HEK293 (cell line): ENCODE results near the gene NLK.

Experiments used
- EGR2 ChIP-seq: fragments of 450-650 bp; formaldehyde crosslinking; IDR thresholded peaks from 2 replicates; pipeline ENCODE4 v1.5.1; 2016; ENCODE audit warnings: low read depth, missing biosample characterization, missing genetic modification characterization
- GLIS1 ChIP-seq: fragments of 450-650 bp; formaldehyde crosslinking; IDR thresholded peaks from 2 replicates; pipeline ENCODE4 v1.5.1; 2016; ENCODE audit warnings: missing biosample characterization, missing genetic modification characterization
- GLIS2 ChIP-seq: fragments of 450-650 bp; formaldehyde crosslinking; IDR thresholded peaks from 2 replicates; pipeline ENCODE4 v1.5.1; 2016; ENCODE audit warnings: missing biosample characterization, missing genetic modification characterization
- KLF16 ChIP-seq: fragments of 450-650 bp; formaldehyde crosslinking; IDR thresholded peaks from 2 replicates; pipeline ENCODE4 v1.5.1; 2017; ENCODE audit warnings: missing biosample characterization, missing genetic modification characterization
- KLF8 ChIP-seq: fragments of 450-650 bp; formaldehyde crosslinking; IDR thresholded peaks from 2 replicates; pipeline ENCODE4 v1.5.1; 2016; ENCODE audit warnings: missing biosample characterization, missing genetic modification characterization
- KLF9 ChIP-seq: fragments of 450-650 bp; formaldehyde crosslinking; IDR thresholded peaks from 2 replicates; pipeline ENCODE4 v1.5.1; 2016; ENCODE audit warnings: missing biosample characterization, missing genetic modification characterization, low read depth
- OVOL3 ChIP-seq: fragments of 450-650 bp; formaldehyde crosslinking; IDR thresholded peaks from 2 replicates; pipeline ENCODE4 v1.5.1; 2016; ENCODE audit warnings: missing biosample characterization, missing genetic modification characterization
- SCRT2 ChIP-seq: fragments of 450-650 bp; formaldehyde crosslinking; IDR thresholded peaks from 2 replicates; pipeline ENCODE4 v1.5.1; 2016; ENCODE audit warnings: missing biosample characterization, missing genetic modification characterization
- SP2 ChIP-seq: fragments of 450-650 bp; formaldehyde crosslinking; IDR thresholded peaks from 2 replicates; pipeline ENCODE4 v1.5.1; 2016; ENCODE audit warnings: missing biosample characterization, missing genetic modification characterization
- SP3 ChIP-seq: fragments of 450-650 bp; formaldehyde crosslinking; IDR thresholded peaks from 2 replicates; pipeline ENCODE4 v1.5.1; 2016; ENCODE audit warnings: missing biosample characterization, missing genetic modification characterization
- ZBTB20 ChIP-seq: fragments of 450-650 bp; formaldehyde crosslinking; IDR thresholded peaks from 2 replicates; pipeline ENCODE4 v1.5.1; 2016; ENCODE audit warnings: missing biosample characterization, missing genetic modification characterization
- ZEB2 ChIP-seq: fragments of 450-650 bp; formaldehyde crosslinking; IDR thresholded peaks from 2 replicates; pipeline ENCODE4 v1.5.1; 2016; ENCODE audit warnings: missing biosample characterization, missing genetic modification characterization
- ZNF221 ChIP-seq: fragments of 450-650 bp; formaldehyde crosslinking; IDR thresholded peaks from 2 replicates; pipeline ENCODE4 v1.5.1; 2017; ENCODE audit warnings: missing biosample characterization, missing genetic modification characterization, borderline replicate concordance
- ZNF24 ChIP-seq: fragments of 450-650 bp; formaldehyde crosslinking; IDR thresholded peaks from 2 replicates; pipeline ENCODE4 v1.5.1; 2016; ENCODE audit warnings: missing biosample characterization, missing genetic modification characterization
- ZNF391 ChIP-seq: fragments of 450-650 bp; formaldehyde crosslinking; IDR thresholded peaks from 2 replicates; pipeline ENCODE4 v1.5.1; 2016; ENCODE audit warnings: low read depth, missing biosample characterization, missing genetic modification characterization, borderline replicate concordance
- ZNF48 ChIP-seq: fragments of 450-650 bp; formaldehyde crosslinking; IDR thresholded peaks from 2 replicates; pipeline ENCODE4 v1.5.1; 2016; ENCODE audit warnings: missing biosample characterization, missing genetic modification characterization
- ZNF585B ChIP-seq: fragments of 450-650 bp; formaldehyde crosslinking; IDR thresholded peaks from 2 replicates; pipeline ENCODE4 v1.5.1; 2016; ENCODE audit warnings: missing biosample characterization, missing genetic modification characterization
- ZNF629 ChIP-seq: fragments of 450-650 bp; formaldehyde crosslinking; IDR thresholded peaks from 2 replicates; pipeline ENCODE4 v1.5.1; 2017; ENCODE audit warnings: missing biosample characterization, missing genetic modification characterization
- ZNF777 ChIP-seq: fragments of 450-650 bp; formaldehyde crosslinking; IDR thresholded peaks from 2 replicates; pipeline ENCODE4 v1.5.1; 2017; ENCODE audit warnings: missing biosample characterization, missing genetic modification characterization, borderline replicate concordance
- TF ChIP-seq, protein P1 (sequence below): fragments of 450-650 bp; formaldehyde crosslinking; IDR thresholded peaks from 2 replicates; pipeline ENCODE4 v1.5.1; 2016; ENCODE audit warnings: missing biosample characterization, missing genetic modification characterization
- TF ChIP-seq, protein P2 (sequence below): fragments of 450-650 bp; formaldehyde crosslinking; IDR thresholded peaks from 2 replicates; pipeline ENCODE4 v1.5.1; 2016; ENCODE audit warnings: missing biosample characterization, missing genetic modification characterization
- TF ChIP-seq, protein P3 (sequence below): fragments of 450-650 bp; formaldehyde crosslinking; IDR thresholded peaks from 2 replicates; pipeline ENCODE4 v1.5.1; 2016; ENCODE audit warnings: missing biosample characterization, missing genetic modification characterization, low read depth
- TF ChIP-seq, protein P4 (sequence below): fragments of 450-650 bp; formaldehyde crosslinking; IDR thresholded peaks from 2 replicates; pipeline ENCODE4 v1.5.1; 2017; ENCODE audit warnings: missing biosample characterization, missing genetic modification characterization
- TF ChIP-seq, protein P5 (sequence below): sonication (generic); formaldehyde crosslinking; IDR thresholded peaks from 2 replicates; pipeline ENCODE4 v1.8.1; 2022; ENCODE audit warnings: mild to moderate bottlenecking, moderate library complexity, missing genetic modification reagents
- TF ChIP-seq, protein P6 (sequence below): fragments of 450-650 bp; formaldehyde crosslinking; IDR thresholded peaks from 2 replicates; pipeline ENCODE4 v1.5.1; 2016; ENCODE audit warnings: missing biosample characterization, missing genetic modification characterization
- TF ChIP-seq, protein P7 (sequence below): fragments of 450-650 bp; formaldehyde crosslinking; IDR thresholded peaks from 2 replicates; pipeline ENCODE4 v1.5.1; 2016; ENCODE audit warnings: missing biosample characterization, missing genetic modification characterization

NLK gene

DNA sequence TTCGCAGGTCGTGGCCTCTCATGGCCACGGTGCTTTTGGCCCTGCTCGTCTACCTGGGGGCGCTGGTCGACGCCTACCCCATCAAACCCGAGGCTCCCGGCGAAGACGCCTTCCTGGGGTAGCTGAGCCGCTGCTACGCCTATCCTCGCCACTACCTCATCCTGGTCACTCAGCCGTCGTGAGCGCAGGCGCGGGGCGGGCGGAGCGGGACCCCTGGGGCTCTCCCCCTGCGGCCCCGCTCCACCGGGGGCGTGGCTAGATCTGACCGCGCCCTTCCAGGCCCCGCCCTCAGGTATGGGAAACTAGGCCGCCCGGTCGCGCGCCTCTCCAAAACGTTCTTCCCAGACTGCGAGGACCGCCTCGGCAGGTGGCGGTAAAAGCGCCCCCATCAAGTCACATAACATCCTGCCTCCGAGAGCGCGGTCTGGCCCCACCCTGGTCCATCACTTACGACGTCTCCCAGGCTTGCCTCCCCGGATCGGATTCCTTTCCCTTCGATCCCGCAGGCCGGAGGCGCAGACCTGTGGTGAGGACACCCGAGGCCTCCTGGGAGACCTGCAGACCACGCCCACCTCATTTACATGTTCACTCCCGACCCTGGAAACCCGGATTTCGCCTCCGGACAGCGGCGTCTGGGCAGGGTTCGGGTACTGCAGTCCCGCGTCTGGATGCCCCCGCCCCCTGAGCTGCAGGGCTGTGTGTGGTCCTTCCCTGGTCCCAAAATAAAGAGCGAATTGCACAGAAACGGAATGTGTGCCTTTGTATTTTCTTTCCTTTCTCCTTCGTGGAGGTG, 185.0 kb downstream of the NLK start (continued):
- TF ChIP-seq, protein P1, sequence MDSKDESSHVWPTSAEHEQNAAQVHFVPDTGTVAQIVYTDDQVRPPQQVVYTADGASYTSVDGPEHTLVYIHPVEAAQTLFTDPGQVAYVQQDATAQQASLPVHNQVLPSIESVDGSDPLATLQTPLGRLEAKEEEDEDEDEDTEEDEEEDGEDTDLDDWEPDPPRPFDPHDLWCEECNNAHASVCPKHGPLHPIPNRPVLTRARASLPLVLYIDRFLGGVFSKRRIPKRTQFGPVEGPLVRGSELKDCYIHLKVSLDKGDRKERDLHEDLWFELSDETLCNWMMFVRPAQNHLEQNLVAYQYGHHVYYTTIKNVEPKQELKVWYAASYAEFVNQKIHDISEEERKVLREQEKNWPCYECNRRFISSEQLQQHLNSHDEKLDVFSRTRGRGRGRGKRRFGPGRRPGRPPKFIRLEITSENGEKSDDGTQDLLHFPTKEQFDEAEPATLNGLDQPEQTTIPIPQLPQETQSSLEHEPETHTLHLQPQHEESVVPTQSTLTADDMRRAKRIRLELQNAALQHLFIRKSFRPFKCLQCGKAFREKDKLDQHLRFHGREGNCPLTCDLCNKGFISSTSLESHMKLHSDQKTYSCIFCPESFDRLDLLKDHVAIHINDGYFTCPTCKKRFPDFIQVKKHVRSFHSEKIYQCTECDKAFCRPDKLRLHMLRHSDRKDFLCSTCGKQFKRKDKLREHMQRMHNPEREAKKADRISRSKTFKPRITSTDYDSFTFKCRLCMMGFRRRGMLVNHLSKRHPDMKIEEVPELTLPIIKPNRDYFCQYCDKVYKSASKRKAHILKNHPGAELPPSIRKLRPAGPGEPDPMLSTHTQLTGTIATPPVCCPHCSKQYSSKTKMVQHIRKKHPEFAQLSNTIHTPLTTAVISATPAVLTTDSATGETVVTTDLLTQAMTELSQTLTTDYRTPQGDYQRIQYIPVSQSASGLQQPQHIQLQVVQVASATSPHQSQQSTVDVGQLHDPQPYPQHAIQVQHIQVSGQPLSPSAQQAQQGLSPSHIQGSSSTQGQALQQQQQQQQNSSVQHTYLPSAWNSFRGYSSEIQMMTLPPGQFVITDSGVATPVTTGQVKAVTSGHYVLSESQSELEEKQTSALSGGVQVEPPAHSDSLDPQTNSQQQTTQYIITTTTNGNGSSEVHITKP (tag by site-specific recombination): 0 out of 2 replicates have a peak, but pooled peaks have one; percentile 28
- TF ChIP-seq OVOL3 (tag by site-specific recombination) (0 out of 2 replicates have a peak, but pooled peaks have one; percentile 39), GLIS1 (peak; percentile 96), SP2 (tag by site-specific recombination) (peak; percentile 65), GLIS2 (tag by site-specific recombination) (peak; percentile 91), SP3 (tag by site-specific recombination) (peak; percentile 81), ZNF48 (tag by site-specific recombination) (no peak), ZBTB20 (tag by site-specific recombination) (peak; percentile 26; the same call in 1 of the 2 replicates), SCRT2 (tag by site-specific recombination) (0 out of 2 replicates have a peak, but pooled peaks have one; percentile 56), KLF8 (peak; percentile 86), ZNF391 (tag by site-specific recombination) (peak; percentile 31; the same call in 1 of the 2 replicates), KLF9 (tag by site-specific recombination) (peak; percentile 73), ZNF585B (tag by site-specific recombination) (no peak), EGR2 (tag by site-specific recombination) (no peak), ZNF24 (tag by site-specific recombination) (peak; percentile 73; the same call in 1 of the 2 replicates), ZEB2 (tag by site-specific recombination) (peak; percentile 89), ZNF777 (tag by site-specific recombination) (no peak), KLF16 (no peak), ZNF221 (tag by site-specific recombination) (no peak), ZNF629 (tag by site-specific recombination) (peak; percentile 58; the same call in 1 of the 2 replicates)
- TF ChIP-seq, protein P2, sequence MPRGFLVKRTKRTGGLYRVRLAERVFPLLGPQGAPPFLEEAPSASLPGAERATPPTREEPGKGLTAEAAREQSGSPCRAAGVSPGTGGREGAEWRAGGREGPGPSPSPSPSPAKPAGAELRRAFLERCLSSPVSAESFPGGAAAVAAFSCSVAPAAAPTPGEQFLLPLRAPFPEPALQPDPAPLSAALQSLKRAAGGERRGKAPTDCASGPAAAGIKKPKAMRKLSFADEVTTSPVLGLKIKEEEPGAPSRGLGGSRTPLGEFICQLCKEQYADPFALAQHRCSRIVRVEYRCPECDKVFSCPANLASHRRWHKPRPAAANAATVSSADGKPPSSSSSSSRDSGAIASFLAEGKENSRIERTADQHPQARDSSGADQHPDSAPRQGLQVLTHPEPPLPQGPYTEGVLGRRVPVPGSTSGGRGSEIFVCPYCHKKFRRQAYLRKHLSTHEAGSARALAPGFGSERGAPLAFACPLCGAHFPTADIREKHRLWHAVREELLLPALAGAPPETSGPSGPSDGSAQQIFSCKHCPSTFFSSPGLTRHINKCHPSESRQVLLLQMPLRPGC (tag by site-specific recombination): no peak
- TF ChIP-seq, protein P3, sequence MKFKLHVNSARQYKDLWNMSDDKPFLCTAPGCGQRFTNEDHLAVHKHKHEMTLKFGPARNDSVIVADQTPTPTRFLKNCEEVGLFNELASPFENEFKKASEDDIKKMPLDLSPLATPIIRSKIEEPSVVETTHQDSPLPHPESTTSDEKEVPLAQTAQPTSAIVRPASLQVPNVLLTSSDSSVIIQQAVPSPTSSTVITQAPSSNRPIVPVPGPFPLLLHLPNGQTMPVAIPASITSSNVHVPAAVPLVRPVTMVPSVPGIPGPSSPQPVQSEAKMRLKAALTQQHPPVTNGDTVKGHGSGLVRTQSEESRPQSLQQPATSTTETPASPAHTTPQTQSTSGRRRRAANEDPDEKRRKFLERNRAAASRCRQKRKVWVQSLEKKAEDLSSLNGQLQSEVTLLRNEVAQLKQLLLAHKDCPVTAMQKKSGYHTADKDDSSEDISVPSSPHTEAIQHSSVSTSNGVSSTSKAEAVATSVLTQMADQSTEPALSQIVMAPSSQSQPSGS (tag by site-specific recombination): no peak
- TF ChIP-seq, protein P4, sequence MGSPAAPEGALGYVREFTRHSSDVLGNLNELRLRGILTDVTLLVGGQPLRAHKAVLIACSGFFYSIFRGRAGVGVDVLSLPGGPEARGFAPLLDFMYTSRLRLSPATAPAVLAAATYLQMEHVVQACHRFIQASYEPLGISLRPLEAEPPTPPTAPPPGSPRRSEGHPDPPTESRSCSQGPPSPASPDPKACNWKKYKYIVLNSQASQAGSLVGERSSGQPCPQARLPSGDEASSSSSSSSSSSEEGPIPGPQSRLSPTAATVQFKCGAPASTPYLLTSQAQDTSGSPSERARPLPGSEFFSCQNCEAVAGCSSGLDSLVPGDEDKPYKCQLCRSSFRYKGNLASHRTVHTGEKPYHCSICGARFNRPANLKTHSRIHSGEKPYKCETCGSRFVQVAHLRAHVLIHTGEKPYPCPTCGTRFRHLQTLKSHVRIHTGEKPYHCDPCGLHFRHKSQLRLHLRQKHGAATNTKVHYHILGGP (tag by site-specific recombination): no peak
- TF ChIP-seq, protein P5, sequence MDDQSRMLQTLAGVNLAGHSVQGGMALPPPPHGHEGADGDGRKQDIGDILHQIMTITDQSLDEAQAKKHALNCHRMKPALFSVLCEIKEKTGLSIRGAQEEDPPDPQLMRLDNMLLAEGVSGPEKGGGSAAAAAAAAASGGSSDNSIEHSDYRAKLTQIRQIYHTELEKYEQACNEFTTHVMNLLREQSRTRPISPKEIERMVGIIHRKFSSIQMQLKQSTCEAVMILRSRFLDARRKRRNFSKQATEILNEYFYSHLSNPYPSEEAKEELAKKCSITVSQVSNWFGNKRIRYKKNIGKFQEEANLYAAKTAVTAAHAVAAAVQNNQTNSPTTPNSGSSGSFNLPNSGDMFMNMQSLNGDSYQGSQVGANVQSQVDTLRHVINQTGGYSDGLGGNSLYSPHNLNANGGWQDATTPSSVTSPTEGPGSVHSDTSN (CRISPR knock-in tag): no peak
- TF ChIP-seq, protein P6, sequence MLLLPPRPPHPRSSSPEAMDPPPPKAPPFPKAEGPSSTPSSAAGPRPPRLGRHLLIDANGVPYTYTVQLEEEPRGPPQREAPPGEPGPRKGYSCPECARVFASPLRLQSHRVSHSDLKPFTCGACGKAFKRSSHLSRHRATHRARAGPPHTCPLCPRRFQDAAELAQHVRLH (tag by site-specific recombination): peak; percentile 44; the same call in 1 of the 2 replicates
- TF ChIP-seq, protein P7, sequence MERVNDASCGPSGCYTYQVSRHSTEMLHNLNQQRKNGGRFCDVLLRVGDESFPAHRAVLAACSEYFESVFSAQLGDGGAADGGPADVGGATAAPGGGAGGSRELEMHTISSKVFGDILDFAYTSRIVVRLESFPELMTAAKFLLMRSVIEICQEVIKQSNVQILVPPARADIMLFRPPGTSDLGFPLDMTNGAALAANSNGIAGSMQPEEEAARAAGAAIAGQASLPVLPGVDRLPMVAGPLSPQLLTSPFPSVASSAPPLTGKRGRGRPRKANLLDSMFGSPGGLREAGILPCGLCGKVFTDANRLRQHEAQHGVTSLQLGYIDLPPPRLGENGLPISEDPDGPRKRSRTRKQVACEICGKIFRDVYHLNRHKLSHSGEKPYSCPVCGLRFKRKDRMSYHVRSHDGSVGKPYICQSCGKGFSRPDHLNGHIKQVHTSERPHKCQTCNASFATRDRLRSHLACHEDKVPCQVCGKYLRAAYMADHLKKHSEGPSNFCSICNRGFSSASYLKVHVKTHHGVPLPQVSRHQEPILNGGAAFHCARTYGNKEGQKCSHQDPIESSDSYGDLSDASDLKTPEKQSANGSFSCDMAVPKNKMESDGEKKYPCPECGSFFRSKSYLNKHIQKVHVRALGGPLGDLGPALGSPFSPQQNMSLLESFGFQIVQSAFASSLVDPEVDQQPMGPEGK (tag by site-specific recombination): 0 out of 2 replicates have a peak, but pooled peaks have one; percentile 75
